HG03432 (cell line): Measurements from ENCODE around the gene UBE2E1.
"Not testable (repeated sequence)": the region's sequence is repeated elsewhere in the genome, so short reads cannot be mapped to it uniquely, and the experiment has no call there.

Source experiments
- ATAC-seq: cut with Tn5 transposase; IDR thresholded peaks from one replicate; pipeline ENCODE4 v1.9.1; 2021; ENCODE audit warnings: mild to moderate bottlenecking, moderate library complexity; ENCODE audit not compliant: unreplicated experiment

UBE2E1 gene

DNA sequence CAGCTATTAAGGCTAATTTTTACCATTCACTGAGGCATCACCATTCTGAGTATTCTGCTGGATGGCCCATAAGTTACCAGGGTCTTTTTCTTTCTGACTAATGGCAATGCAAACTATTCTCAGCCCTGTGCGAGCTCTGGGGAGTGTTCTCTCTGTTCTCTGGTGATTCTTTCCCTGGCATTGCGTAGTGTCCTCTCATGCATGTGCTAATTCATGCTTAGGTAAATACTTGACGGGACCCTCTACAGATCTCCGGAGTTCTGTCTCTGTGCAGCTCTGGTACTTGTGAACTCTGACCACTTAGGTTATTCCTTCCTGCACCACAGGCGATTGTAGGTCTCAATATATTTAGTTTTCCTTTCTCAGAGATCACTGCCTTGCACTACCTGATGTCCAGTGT is 34.8 kb downstream of the UBE2E1 start:
- no peak for ATAC-seq

DNA sequence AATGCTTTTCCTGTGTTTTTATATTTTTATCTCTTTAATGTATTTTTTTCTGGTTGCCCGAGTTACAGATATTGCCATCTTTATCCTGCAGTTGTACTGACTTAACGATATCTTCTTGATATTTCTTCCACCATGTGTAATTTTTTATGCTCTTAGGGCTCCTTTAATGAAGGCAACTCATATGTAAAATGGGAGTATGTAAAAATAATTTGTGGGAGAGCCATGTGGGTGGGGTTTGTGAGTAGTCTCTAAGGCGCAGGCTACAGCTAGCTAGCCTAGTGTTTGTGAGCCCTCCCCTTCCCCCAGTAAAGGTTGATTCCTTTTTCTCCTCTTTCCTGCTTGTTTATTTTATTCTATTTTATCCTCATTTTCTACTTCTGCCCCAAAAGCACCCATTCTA is 38.1 kb downstream of the UBE2E1 start:
- no peak for ATAC-seq

DNA sequence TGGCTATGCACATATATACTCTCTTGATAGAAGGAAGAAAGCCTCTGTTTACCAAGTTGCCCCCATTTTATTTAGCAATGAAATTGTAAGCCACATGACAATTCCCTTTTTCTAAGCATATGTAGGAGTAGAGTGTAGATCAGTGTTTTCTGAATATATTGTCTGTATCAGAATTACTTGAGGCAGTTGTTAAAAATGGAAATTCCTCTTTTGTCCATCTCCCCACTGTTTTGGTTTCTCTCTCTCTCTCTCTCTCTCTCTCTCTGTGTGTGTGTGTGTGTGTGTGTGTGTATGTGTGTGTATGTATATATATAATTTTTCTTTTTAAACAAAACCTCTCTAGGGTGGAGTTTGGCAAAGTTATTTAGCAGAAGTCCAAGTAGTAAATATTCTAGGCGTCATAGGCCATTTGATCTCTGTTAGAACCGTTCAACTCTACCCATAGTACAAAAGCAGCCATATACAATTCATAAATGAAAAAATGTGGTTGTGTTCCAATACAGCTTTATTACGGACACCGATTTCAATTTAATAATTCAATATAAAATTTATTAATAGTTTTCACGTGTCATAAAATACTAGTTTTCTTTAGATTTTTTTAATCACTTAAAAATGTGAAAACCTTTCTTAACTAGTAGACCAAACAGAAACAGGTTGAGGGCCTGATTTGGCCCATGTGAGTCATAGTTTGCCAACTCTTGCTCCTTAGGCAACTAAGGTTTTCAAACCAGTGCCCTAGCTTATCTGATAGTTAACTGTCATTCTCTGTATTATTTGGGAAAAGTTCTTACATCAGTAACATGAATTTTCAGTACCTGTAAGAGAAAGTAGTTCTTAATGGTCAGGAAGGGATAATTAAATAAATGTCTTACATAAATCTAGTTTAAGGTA is 39.8 kb downstream of the UBE2E1 start:
- no peak for ATAC-seq

DNA sequence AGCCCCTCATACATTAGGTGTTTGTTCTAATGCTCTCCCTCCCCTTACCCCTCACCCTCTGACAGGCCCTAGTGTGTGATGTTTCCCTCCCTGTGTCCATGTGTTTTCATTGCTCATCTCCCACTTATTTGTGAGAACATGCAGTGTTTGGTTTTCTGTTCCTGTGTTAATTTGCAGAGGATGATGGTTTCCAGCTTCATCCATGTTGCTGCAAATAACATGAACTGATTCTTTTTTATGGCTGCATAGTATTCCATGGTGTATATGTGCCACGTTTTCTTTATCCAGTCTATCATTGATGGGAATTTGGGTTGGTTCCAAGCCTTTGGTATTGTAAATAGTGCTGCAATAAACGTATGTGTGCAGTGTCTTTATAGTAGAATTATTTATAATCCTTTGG is 43.7 kb downstream of the UBE2E1 start:
- not testable (repeated sequence) for ATAC-seq

DNA sequence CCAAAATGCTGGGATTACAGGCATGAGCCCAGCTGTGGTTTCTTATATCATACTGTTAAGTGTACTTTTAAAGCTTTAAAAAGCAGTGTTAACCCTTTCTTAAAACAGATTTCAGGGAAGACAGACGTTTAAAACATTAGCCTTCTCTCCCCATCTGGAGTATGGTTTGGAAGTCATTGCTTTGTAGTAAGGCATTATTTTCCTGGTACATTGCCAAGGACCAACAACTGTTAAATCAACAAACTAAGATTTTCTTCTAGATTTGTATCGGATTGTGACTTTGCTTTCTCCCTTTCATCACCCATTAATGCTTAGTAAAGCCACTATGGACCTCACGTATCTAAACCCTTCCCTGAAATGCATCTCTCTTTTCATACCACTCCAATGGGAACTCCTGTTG is 50.5 kb downstream of the UBE2E1 start:
- no peak for ATAC-seq

DNA sequence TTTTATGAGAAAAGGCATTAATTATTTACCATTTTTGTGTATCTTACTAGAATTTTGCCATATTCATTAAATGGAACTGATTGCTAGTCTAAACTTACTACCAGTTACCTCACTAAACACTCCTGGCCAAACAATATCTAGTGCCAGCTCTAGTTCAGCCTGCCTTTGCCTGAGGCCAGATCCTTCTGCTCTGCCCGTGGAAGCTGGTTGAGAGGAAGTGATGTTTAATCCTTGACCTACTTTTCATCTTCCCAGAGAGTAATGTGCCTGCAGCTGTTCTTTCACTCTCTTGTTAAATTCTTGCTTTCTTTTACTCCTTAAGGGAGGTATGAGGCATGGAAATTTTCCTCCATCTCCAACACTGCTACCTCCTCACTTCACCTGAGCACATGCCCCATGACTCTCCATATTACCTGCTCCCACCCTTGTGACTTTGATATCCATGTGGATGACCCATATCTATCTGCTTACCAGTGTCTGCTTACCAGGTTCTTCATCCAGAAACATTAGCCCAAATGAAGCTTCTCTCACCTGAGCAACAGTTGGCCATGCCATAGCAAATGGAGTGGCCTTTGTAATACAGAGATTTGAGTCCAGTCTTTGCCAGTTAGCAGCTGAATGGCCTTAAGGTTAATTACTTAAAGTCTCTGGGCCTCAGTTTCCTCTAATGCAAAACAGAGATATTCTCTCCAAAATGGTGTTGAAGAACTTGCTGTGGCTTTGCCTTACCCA is 53.4 kb downstream of the UBE2E1 start:
- no peak for ATAC-seq

DNA sequence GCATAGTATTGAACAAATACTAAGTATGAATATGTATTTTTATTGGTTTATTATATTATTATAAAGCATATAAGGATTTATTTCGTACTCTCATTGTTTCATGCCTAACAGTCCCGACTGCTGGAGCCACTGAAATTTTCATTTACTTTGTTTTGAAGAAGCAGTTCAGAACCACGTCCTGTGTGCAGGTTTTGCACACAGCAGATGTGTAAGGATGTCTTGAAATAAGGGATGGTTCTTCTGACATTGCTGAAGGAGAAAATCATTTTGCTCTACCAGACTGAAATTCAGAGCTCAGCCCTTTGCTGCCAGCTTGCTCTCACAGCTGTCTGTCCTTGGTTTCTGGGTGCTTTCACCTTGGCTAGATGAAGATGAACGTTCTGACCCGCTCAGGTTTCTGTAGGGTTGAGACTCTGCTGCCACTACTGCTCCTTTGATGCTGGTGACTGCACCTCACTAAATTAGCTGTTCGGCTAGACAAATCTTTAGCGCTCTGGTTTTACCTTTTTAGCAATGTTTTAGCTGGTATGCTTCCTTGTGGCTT is 54.2 kb downstream of the UBE2E1 start:
- no peak for ATAC-seq

DNA sequence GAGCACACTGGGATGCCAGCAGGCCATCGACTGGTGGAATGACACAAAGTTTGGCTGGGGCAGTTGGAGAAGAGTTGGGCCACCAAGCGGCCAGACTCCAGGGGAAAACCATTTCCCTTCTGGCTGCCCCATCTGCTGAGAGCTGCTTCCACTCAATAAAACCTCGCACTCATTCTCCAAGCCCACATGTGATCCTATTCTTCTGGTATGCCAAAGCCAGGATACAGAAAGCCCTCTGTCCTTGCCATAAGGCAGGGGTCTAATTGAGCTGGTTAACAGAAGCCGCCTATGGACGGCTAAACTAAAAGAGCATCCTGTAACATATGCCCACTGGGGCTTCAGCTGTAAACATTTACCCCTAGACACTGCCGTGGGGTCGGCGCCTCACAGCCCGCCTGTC is 55.9 kb downstream of the UBE2E1 start:
- ATAC-seq = no peak

DNA sequence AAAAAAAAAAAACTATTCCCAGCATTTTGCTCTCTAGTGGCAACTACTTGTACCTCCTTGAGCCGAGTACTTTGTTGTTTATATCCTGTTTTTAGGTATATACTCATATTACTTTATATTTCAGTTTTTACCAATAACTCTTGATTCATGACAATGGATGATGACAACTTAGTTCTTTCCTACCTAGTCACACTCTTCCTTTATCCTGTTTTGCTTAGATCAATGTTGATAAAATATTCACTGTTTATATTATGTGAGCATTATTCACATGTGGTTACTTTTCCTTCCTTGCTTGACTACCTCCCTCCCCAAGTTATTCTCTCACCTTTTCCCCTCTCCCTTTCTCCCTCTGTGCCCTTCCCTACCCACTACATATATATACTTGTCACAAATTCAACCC is 57.3 kb downstream of the UBE2E1 start:
- no peak for ATAC-seq

DNA sequence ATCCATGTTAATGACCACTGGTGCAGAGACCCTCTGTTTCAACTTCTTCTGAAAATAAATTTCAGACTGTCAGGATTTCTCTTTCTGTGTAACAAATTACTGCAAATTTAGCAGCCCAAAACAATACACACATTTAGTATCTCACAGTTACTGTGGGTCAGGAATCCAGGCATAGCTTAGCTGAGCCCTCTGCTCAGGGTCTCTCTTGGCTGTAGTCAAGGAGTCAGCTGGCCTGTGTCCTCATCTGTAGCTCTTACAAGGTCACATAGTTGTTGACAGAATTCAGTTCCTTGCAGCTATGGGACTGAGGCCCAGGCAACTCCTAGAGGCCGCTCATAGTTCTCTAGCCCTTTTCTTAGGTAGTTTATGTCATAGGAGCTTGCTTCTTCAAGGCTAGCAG is 59.2 kb downstream of the UBE2E1 start:
- no peak for ATAC-seq

DNA sequence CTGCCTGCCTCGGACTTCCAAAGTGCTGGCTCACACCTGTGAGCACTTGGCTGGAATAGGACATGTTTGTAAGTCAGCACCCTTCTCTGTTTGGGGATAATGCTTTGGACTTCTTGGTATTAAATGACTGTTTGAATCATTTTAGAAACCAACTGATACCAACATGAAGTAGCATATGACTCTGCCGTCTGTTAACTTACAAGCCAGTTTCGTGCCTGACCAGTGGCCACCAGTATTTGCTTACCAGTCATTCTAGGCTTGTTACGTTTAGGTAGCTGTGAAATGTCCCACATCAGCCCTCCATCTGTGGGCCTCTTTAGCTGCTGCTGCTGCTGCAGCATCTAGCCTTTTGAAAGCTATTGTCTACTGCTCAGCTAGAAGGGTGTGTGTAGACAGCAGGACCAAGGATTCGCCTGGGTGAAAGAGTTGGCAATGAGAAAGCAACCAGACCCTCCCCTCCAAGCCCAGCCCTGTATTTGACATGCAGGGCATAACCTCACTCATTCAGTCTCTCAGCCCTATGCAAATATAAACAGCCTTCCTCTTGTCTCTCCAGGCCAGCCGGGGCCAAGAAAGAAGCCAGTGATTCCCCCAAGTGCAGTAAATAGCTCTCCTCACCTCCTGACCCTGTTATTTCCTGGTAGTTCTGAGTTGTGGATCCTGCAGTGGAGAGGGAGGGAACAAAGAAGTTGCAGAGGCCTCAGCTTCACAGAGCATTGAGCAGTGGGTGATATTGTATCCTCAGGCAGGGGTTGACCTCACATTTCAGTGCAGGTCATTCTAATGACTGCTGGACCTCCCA is 60.0 kb downstream of the UBE2E1 start:
- peak; percentile 86 for ATAC-seq

DNA sequence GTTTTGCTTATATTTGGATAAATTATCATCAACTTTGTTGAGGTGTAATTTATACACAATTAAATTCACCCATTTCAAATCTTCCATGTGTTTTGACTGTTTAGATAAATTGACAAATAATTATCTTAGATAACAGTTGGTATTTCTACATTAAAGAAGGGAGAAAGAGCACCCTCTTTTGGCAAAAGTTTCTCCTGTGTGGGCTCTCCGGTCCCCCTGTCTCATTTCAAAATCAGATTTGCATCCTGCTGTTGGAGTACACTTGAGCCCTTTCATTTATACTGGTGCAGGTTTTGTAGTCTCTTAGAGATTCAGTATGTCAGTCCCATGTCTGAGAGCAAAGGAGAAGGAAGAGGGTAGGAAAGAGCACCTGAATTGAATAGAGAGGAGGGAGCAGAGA is 61.6 kb downstream of the UBE2E1 start:
- ATAC-seq = no peak

DNA sequence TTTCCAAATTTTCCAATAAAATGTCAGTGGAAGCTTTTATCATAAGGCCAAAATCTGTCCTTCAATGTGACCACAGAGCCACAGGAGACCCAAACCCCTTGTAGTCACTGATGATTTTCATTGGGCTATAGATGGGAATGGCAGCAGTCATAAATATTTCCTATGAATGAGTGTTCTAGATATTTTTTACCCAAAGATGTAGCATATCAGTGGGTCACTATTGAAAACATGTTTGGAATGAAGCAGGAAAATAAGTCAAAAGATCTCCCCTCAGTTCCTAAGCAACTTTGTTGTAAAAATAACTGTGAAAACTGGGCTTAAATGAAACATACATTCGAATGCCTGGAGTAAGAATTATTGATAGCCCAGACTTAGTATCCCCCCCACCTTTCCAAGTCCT is 62.1 kb downstream of the UBE2E1 start:
- ATAC-seq = no peak

DNA sequence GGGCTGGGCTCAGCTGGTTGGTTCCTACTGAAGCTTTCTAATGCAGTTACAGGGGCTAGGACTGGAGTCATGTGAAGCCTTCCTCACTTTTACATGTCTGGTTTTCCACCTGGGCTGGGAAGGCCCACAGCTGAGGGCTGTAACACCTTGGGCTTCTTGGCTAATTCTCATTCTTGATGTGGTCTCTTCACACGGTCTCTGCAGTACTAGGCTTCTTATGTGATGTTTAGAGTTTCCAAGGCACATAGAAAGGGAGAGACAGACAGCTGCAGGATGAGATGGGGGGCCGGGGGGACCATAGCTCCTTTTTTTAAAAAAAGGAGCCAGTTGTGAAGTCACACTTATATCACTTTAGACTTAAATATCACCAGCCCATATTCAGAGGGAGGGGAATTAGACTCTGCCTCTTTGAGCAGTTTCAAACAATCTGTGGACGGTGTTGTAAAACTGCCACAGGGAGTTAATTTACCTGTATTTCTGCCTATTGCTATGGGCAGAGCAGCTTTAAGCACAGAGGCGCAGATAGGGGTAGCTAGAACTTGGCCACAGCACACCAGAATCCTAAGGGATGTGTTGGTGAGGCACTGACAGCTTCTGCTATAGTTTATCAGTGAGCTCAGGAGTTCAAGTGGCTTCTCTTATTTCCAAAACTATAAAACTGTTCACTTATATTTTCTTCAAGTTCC is 64.4 kb downstream of the UBE2E1 start:
- ATAC-seq = no peak

DNA sequence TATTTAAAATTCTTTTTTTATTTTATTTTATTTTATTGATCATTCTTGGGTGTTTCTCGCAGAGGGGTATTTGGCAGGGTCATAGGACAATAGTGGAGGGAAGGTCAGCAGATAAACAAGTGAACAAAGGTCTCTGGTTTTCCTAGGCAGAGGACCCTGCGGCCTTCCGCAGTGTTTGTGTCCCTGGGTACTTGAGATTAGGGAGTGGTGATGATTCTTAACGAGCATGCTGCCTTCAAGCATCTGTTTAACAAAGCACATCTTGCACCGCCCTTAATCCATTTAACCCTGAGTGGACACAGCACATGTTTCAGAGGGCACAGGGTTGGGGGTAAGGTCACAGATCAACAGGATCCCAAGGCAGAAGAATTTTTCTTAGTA is 64.9 kb downstream of the UBE2E1 start:
- not testable (repeated sequence) for ATAC-seq

DNA sequence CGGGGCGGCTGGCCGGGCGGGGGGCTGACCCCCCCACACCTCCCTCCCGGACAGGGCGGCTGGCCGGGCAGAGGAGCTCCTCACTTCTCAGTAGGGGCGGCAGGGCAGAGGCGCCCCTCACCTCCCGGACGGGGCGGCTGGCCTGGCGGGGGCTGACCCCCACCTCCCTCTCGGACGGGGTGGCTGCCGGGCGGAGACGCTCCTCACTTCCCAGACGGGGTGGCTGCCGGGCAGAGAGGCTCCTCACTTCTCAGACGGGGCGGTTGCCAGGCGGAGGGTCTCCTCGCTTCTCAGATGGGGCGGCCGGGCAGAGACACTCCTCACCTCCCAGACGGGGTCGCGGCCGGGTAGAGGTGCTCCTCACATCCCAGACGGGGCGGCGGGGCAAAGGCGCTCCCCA is 65.6 kb downstream of the UBE2E1 start:
- ATAC-seq = not testable (repeated sequence)

DNA sequence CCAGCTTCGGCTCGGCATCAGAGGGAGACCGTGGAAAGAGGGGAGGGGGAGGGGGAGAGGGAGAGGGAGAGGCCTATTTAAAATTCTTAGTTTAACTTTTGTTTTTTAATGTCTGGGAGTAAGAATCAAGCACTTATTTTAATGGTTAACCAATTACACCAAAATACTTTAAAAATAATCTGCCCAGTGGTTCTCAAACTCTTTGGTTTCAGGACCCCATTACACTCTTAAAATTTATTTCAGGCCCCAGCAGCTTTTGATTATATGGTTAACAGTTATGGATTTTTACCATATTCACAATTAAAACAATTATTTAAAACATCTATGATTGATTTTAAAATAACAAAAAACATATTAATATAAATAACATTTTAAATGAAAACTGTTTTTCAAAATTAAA is 66.6 kb downstream of the UBE2E1 start:
- ATAC-seq = no peak

DNA sequence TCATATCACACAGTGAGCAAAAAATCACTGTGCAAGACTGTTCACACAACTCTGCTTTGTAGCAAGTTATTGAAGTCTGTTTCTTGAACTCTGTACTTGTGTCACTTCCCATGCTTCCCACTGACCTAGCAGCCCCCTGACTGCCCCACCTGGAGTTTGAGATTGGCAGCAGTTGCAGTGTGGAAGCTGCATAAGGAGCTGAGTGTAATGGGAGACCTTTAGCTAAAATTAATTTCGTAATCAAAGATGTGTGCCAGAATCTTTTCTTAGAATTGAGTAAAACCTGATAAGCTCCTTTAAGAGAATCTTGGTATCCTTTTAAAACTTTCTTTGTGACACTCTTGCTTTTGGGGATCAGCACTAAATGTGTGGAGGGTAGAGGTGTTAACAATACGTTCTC is 68.2 kb downstream of the UBE2E1 start:
- ATAC-seq = no peak

DNA sequence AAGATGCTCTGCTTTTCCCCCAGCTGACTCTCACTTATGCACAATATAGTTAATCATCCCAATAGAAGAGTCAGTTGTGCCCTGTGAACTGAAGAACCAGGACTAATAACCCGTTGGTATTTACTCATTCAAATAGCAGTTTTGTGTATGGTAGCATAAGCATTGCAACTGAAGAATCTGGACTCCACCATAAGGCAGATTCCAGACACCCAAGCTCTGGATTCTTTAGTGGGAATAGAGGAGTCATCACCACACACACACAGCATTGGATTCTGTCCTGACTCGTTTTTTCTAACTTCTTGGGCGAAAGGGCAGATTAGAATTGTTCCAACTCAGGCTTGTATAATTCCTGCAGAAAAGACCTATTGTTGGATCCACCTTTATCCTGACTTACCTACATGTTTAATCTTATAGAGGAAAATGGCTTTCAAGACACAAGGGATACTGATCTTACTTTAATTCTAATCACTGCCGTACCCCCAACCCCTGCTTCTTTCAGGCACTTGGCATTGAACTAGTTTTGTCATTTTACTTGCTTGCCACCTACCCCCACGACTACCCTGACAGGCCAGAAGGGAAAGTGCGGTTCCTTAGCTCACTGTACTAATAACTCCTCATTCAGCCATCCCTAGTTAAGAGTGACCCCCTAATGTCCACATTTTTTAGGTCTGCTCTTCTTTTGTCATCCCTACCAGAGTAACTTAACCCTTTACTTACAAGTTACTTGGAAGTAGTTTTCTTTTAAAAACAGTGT is 68.8 kb downstream of the UBE2E1 start:
- ATAC-seq = no peak
